GM19463 (cell line): ENCODE results near the gene NTSR1.

Experiments used
- ATAC-seq: cut with Tn5 transposase; IDR thresholded peaks from one replicate; pipeline ENCODE4 v1.9.1; 2021; ENCODE audit warnings: mild to moderate bottlenecking, moderate library complexity; ENCODE audit not compliant: unreplicated experiment

Gene NTSR1

DNA sequence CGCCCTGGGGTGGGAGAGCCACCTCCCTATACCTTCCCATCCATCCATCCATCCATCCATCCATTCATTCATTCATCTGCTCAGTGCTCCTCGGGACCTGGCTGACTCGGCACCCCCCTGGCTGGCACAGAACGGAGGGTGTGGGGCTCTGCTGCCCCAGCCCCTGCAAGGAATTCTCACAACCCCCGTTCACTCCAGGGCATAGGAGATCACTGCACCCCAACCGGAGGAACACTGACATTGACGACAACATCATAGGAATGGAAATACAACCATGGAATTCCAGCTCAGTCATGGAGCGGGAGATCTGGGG lies 59.6 kb downstream of the NTSR1 start:
- ATAC-seq, result no peak

DNA sequence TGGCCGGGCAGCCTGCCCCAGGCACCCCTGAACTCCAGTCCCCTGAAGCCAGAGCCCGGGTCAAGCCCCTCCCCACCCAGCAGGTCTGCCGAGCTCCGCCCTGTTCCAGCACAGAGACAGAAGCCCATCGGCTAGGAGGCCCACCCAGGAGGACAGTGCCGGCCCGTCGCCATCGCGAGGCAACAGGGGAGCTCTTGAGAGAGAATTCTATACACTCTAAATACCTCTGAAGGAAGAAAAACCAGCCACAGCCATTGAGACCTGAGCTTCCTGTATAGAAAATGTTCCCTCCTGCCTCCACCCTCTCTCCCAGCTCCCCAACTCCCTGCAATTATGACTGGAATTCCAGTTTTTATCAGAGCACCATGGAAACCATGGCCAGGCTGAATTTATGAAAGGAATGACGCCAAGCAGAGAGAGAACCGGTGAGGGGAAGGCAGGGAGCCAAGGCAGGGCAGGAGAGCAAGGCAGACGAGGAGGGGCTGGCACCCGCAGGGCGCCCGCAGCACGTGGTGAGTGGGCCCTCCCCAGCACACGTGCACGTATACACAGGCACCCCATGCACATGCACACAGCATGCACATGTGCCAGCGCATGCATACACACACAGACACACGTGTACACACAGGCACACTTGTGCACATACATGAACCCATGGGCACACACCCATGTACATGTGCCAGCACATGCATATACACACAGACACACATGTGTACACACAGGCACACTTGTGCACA lies 60.1 kb downstream of the NTSR1 start:
- ATAC-seq, result no peak

DNA sequence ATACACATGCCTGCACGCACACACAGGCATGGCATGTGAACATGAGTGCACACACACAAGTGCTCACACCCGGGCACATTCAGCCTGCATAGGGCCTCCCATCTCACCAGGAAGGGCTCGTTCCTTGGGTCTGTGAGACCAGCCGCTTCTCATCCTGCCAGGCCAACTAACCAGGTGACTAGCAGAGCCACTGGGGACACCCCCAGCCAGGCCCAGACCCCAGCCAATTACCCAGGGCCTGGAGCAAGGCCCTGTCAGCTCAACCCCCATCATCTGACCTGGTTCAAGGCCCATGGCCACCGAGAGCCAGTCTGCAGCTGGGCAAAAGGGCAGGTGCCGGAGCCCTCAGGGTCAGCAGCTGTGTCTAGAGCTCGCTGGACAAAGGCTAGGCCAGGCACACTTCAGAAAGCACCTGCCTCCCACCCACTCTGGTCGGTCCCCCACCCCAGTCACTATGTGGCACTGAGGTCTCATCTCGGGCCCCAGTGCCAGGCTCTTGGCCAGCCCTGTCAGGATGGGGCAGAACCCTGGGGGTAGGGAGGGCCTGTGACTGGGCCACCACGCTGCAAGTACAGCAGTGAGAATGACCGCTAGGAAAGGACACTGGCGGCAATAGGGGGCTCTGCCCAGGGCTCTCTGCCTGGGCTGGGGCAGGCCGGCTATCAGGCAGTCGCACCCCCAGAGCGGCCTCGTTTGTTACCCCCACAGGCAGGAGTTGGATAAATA lies 60.9 kb downstream of the NTSR1 start:
- ATAC-seq, result no peak

DNA sequence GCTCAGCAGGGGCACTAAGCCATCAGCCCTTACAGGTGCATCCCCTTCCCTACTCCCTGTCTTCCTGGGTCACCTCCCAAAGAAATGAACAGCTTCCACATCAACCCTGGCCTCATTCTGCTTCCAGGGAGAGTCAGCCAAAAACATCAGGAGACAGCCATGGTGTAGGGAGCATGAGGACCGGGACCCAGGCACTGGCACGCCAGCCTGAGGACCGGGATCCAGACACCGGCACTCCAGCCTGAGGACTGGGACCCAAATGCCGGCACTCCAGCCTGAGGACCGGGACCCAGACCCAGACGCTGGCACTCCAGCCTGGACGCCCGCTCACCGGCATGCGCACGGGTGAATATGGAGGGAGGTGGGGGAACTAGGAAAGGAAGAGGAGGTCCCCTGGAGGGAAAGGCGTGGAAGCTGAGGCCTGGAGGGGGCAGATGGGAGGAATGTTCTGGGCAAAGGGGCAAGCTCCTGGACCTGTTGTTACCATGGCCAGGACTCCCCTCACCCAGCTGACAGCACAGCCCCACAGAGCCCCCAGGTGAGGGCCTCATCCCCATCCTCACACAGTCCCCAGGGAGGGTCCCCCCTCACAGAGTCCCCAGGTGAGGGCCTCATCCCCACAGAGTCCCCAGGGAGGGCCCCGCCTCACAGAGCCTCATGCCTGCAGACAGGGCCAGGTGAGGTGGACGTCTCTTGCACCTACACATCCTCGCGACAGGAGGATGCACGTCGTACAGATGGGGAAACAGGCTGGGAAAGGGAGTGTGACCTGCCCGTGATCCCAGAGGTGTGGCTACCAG lies 61.7 kb downstream of the NTSR1 start:
- ATAC-seq, result no peak

DNA sequence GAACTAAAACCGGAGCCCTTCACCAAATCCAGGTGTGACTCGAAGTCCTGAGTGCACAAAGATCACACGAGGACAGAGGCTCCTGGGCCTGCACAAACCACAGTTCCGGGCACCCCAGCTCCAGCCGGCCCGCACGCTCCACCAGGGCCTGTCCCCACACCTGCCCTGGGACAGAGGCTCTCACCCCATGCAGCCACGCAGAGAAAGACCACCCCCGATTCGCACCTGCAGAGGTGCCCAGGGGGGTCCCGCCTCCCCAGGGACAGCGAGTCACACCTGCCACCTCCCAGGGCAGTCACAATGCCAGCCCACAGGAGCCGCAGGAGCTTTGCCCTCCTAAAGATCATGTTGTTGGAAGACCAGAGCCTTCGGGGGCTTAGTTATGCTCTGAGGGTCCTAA lies 62.3 kb downstream of the NTSR1 start:
- no peak for ATAC-seq

DNA sequence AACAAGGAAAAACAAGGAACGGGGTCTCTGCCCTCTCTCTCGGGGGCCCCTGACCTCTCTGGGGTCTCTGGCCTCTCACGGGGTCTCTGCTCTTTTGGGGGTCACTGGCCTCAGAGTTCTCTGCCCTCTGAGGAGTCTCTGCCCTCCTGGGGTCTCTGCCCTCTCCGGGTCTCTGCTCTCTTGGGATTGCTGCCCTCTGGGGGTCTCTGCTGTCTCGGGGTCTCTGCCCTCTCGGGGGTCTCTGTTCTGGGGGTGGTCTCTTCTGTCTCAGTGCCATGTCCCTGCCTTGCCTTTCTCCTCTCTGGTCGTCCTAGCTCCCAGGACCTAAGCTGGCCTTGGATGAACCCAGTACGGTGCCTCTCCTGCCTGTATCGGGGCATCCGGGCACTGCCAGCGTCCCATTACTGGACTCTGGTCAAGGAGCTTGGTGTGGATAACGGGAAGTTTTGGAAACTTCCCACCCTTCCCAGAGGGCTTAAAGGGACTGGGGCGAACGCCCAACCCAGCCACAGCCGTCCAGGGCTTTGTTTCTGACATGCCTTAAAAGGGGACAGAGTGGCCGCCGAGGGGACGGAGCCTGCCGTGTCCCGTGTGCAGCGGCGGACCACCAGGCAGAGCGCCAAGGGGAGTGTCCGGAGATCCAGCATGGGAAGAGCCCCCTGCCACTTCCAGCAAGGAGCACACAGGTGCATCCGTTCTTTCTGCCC lies 62.9 kb downstream of the NTSR1 start:
- no peak for ATAC-seq

DNA sequence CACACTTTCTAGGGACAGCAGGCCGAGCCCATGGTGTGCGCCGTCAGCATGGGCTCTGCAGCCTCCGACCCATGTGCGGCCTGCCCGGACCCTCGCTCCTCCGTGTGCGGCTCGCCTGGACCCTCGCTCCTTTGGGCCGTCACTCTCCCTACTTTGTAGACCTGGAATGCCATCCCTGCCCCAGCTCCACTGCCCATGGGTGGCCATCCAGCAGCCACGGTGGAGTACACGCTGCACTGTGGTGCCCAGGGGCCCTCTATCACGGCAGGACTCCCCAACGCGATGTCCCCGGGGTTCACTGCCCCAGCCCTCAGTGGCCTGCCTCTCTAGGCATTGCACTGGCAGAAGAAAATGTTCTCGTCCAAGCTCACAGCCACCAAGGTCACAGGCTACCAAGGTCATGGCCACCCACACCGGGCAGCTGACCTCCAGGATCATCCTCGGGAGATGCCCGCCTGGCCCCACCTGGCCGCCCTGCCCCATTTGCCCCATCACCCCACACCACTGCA lies 63.5 kb downstream of the NTSR1 start:
- ATAC-seq, result no peak

DNA sequence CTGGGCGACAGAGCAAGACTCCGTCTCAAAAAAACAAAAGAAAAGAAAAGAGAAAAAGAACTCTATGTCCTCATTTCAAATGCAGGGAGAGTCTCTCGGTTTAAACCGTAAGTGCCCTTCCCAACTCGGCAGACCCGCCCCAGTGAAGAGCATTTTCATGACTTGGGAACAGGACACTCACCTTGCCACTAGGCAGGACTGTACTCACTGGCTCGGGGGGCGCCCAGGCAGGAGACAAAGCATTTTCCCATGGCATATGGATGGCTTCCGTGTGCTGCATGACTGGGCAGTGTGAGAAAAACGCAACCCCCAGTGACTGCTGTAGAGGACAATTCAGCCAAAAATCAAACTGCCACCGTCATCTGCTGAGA lies 64.0 kb downstream of the NTSR1 start:
- ATAC-seq, result no peak

DNA sequence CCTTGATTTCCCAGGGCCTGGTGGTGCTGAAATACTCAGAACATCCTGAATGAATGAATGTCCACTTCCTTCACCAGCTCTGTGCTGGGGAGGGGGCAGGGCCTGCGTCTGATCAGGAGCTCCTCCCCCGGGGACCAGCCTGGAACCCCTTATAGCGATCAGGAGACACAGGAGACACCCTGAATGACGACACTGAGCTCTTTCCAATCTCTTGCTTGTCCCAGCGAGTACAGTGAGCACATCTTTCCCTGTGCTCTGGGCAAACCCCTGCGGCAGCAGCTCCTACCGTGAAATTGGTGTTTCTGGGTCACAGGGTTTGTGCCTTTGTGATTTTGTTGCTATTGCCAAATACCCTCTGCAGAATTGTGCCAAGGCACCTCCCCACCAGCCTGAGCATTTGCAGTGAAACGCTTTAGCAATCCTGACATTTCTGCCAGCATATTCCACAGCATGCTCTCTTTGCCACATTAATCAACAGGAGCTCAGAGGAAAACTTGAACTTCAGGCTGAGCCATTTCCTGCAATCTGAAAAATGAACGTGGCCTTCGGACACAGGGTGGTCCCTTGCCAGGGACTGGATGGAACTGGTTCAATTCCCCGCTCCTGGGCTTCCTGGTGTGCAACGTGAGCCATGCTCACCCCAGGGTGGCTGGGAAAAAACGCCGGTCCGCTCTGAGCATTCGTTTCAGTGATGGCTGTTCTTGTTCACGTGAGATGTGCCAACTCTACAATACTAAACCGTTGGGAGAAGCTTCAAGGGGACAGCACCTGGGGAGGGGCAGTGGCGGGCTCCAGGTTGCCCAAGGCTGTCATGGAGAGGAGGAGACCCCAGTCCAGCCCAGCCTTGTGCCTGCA lies 64.6 kb downstream of the NTSR1 start:
- ATAC-seq, result no peak

DNA sequence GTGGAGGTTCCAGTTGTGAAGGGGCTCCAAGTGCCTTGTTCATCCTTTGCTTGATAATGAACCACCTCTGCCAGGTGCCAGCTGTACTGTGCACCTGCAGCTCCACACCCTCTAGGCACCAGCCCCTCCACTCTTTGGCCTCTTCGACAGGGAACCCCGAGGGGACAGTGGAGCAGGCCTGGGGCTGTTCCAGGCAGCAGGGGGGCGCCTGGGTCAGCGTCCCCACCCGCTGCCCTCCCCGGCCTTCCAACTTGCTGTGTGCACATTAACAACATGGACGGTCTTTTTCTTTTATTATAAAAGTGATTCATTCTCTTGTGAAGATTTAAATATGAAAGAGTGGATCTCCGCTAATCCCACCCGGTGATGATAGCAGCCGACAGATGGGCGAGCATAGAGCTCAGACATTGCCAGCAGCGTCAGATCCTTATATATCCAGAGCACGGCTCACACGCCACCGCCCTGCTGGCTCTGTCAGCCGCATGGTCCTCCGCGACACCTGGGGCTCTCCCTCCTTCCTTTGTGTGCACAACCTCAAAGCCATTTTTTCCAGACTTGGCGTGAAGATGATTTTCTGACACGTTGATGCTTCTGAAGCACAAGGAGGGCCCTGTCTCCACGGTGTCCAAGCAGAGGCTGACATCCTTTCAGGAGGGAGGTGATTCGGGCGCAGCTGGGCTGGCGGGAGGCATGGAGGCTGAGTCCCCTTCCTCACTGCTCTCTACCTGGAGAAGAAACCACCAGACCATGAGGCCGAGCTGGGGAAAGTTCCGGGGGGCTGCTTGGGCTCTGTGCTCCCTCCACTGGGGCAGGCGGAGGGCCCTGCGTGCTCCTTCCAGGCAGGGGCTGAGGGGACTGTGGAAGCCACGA lies 65.4 kb downstream of the NTSR1 start:
- no peak for ATAC-seq

DNA sequence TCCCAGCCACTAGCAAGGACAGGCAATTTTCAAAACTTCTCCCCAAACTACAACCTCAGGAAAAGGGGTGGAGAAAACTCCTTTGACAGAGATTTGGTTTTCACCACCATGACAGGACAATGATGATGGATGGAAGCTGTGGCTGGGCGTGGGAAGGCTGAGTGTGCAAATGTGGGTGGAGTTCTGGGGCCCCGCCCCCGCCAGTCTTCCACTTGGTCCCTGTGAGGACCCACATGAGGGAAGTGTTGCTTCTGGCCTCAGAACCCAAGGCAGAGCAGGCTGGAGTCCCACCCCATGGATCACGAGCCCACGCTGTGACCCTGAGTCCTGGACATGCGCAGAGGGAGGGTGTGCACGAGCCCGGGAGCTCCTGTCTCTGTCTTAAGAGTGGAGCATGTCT lies 66.1 kb downstream of the NTSR1 start:
- ATAC-seq, result no peak

DNA sequence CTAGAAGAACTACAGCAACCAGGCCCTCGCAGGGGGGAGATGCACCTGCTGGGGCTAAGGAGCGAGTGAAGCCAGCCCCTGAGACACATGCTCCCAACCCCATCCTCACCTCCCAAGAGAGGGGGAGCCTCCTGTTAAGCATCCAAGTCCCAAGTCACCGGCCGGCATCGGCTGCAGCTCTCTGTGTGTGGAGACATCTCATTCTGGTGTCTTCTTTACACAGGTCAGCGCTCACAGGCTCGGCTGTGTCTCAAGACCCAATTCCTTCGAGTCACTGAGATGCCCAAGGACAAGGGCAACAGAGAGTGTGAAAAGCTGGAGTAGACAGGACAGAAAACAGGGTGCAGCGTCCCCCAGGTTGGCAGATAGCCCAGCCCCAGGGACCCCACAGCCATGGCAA lies 66.6 kb downstream of the NTSR1 start:
- ATAC-seq, result no peak

DNA sequence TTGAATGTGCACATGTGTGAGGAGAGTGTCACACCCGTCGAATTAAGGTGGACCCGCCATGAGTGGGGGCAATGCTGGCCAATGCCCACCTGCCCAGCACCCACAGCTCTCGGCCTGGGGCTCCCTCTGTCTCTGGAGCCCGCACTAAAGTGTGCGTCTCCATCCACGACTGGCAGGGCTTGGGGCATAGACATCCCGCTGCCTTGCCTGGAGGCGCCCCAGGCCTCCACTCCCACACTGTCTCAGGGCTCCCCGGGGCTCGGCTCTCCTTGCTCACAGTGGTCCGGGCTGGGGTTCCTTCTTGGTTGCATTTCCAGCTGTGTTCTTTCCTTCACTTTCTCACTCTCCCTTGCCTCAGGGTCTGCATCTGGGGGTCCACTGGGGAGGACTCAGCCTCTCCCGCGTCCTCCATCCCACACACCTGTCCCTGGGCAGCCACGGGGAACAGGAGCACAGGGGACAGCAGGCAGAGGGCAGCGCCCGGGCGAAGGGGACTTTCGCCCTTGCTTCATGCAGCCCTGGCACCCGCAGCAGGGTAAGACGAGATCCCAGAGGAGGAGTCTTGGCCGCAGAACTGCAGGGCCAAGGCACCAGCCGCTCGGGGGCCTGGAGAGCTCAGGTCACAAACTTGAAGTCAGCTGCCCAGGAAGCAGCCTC lies 67.5 kb downstream of the NTSR1 start:
- ATAC-seq, result no peak

DNA sequence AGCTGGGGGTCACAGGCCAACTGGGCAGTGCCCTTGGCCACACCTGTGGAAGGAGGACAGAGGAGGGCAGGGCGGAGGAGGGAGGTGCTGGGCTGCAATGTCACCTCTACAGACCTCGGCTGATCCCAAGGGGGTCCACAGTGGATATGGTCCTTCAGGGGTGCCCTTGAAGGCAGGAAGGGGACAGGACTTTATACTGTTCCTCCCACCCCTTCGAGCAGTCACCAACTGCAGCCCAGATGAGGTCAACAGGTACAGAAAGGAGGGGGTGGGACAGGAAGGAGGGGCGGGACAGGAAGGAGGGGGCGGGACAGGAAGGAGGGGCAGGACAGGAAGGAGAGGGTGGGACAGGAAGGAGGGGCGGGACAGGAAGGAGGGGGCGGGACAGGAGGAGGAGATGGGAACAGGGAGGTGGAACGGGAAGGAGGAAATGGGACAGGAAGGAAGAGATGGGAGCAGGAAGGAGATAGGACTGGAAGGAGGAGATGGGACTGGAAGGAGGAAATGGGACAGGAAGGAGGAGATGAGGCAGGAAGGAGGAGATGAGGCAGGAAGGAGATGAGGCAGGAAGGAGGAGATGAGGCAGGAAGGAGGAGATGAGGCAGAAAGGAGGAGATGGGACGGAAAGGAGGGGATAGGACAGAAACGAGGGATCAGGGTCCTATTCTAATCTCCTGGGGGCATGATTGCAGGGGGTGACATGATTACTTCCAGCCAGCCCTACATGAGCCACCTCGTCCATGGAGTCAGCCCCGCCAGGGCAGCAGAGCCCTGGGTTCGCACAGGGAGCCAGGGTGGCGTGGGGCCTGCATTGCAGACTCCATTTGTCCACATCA lies 68.3 kb downstream of the NTSR1 start:
- ATAC-seq, result no peak

DNA sequence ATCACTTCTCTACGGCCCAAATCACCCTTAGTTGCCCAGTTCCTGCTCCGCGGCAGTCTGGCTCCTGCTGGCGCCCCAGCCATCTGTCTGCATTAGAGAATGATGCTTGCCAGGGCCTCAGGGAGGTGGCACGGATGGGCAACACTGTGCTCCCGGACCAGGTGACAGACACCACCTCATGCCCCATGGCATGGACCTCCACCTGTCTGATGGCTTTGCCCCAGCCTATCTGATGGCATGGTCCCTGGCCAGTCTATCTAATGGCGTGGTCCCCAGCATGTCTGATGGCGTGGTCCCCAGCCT lies 68.8 kb downstream of the NTSR1 start:
- no peak for ATAC-seq

DNA sequence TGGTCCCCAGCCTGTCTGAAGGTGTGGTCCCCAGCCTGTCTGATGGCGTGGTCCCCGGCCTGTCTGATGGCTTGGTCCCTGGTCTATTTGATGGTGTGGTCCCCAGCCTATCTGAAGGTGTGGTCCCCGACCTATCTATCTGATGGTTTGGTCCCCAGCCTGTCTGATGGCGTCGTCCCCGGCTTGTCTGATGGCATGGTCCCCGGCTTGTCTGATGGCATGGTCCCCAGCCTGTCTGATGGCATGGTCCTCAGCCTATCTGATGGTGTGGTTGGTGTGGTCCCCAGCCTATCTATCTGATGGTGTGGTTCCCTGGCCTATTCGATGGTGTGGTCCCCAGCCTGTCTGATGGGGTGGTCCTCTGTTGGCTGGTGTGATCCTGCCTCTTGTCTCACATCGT lies 69.4 kb downstream of the NTSR1 start:
- no peak for ATAC-seq

DNA sequence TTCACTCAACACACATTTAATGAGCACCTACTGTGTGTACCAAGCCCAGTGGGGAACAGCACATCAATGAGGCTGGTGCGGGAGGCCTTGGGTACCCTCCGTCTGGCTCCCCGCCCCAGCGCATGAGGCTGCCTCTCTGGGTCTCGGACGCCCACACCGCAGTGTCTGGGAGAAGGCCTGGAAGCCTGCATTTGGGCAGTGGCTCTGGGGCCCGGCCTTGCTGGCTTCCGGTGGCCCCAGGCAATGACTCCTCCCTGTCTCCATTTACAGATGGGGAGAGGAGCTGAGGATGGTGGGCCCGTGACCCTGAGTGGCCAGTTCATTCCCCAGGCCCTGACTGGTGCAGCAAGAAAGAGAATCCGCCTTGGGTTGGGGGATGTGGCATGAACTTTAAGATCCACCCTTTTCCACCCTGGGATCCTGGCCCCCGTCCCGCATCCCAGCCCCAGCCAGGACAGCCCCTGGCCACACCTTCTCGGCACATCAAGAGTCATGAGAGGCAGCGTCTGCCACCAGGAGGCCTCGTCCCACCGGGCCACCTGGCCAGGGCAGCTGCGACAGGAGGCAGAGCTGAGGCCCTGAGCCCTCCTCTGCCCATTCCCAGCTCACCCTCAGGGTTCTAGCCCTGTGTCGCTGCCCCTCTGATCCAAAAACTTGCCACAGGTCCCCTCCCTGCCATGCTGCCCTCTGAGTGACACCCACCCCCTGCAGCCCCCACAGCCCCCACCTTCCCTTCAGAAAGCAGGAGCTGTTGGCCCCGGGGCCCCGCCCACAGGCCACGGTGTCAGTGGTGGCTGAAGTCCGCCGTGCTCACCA lies 70.2 kb downstream of the NTSR1 start:
- ATAC-seq, result no peak

DNA sequence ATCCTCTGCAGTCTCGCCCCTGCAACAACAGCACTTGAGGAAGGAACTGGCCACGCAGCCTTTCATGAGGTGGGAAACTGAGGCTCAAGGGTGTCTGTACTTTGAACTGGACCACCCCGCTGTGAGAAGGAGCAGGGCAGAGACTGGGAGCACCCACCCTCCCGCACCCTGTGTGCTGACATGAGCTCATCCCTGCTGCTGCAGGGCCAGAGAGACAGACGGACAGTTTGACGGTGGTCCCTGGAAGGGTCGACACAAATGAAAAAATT lies 70.7 kb downstream of the NTSR1 start:
- ATAC-seq, result no peak
